Measurements from ENCODE around the gene SDK2.

The SDK2 gene

DNA sequence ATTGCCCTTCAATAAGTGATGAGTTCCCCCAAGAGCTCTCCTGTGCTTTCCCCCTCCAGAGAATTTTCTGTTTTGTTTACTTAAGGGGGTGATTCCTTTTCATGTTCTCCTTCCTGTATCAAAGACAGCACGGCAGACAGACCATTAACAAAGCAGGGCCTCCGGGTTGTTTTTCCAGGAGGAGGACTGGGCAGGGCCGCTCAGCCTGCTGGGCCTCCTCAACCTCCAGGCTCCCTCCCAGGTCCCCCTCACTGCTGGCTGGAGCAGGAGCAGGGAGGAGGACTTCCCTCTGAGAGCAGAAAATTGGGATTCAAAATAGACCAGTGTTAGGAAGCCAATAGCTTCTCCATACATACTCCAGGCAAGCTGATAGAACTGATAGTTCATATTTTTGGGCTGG is 20.4 kb downstream of the SDK2 start:
- in situ Hi-C loops (cut with MboI; ENCODE audit: low sequenced_read_pairs, unreplicated experiment): no loop called here
- no peak for DNase-seq (ENCODE audit: low spot score)
- TF ChIP-seq, protein P1, sequence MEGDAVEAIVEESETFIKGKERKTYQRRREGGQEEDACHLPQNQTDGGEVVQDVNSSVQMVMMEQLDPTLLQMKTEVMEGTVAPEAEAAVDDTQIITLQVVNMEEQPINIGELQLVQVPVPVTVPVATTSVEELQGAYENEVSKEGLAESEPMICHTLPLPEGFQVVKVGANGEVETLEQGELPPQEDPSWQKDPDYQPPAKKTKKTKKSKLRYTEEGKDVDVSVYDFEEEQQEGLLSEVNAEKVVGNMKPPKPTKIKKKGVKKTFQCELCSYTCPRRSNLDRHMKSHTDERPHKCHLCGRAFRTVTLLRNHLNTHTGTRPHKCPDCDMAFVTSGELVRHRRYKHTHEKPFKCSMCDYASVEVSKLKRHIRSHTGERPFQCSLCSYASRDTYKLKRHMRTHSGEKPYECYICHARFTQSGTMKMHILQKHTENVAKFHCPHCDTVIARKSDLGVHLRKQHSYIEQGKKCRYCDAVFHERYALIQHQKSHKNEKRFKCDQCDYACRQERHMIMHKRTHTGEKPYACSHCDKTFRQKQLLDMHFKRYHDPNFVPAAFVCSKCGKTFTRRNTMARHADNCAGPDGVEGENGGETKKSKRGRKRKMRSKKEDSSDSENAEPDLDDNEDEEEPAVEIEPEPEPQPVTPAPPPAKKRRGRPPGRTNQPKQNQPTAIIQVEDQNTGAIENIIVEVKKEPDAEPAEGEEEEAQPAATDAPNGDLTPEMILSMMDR (IDR thresholded peaks at IDR 0.05; ENCODE audit: borderline replicate concordance, control extremely low read depth, extremely low read depth, insufficient read depth, missing control alignments): no peak

DNA sequence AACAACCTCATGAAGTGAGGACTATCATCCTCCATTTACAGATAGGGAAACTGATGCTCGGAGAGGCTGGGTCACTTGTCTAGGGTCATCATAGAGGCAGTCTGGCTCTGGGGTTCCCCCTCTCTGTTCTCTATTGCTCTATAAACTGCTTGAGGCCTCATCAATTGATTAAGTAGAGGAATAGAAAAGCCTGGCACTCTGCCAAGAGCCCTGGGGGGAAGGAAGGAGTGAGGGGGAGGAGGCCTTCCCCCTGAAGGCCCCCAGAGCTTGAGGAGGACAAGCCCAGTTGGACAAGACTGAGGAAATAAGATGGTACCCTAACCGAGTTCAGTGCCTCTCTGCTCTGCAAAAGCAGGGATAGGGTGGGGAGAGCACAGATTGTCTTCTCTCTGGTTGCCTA is 21.0 kb downstream of the SDK2 start:
- in situ Hi-C loops (cut with MboI; ENCODE audit: low sequenced_read_pairs, unreplicated experiment): no loop called here
- TF ChIP-seq, protein P1 (IDR thresholded peaks at IDR 0.05; ENCODE audit: borderline replicate concordance, control extremely low read depth, extremely low read depth, insufficient read depth, missing control alignments): no peak
- no peak for DNase-seq (ENCODE audit: low spot score)

DNA sequence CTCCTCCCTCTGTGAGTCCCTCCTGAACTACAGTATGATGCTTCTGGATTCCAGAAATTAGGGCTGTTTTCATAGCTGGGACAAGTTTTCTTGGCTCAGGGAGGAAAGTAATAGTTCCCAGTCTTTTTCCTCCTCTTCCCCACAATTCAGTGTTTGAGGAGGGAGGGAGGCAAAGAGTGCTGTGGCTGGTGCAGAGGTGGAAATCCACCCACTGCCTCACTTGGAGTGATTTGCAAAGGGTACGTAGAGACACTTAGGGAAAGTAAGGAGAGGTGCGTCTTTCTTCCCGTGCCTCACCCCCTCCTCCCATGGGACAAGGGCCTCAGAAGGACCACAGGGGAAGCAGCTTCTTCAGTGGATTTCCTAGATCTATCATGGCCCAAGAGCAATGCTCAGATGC is 21.9 kb downstream of the SDK2 start:
- TF ChIP-seq, protein P1 (IDR thresholded peaks at IDR 0.05; ENCODE audit: borderline replicate concordance, control extremely low read depth, extremely low read depth, insufficient read depth, missing control alignments): no peak
- no peak for DNase-seq (ENCODE audit: low spot score)
- in situ Hi-C loops (cut with MboI; ENCODE audit: low sequenced_read_pairs, unreplicated experiment): no loop called here

DNA sequence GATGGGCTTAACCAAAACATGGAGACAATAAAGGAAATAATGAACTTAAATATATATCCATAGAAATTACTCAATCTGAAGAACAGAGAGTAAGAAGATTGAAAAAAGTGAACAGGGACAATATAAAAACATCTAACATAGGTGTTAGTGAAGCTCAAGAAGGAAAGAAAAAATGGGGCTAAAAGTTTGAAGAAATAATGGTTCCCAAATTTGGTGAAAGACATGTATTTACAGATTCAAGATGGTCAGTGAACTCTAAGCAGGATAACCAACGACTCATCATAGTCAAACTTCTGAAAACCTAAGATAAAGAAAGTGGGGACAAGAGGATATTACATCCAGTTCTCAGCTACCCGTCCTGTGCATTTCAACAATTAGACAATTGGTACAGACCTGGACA is 22.6 kb downstream of the SDK2 start:
- in situ Hi-C loops (cut with MboI; ENCODE audit: low sequenced_read_pairs, unreplicated experiment): no loop called here
- no peak for DNase-seq (ENCODE audit: low spot score)
- TF ChIP-seq, protein P1 (IDR thresholded peaks at IDR 0.05; ENCODE audit: borderline replicate concordance, control extremely low read depth, extremely low read depth, insufficient read depth, missing control alignments): no peak

DNA sequence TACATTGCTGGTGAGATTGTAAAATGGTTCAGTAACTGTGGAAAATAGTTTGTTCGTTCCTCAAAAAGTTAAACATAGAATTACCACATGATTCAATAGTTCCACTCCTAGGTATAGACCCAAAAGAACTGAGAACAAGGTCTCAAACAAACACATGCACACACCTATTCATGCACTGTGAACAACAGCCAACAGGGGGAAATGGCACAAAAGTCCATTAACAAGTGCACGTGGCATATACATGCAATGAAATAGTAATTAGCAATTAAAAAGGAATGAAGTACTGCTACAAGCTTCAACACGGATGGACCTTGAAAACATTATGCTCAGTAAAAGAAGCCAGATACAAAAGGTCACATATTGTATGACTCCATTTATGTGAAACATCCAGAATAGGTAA is 23.8 kb downstream of the SDK2 start:
- TF ChIP-seq, protein P1 (IDR thresholded peaks at IDR 0.05; ENCODE audit: borderline replicate concordance, control extremely low read depth, extremely low read depth, insufficient read depth, missing control alignments): no peak
- DNase-seq (ENCODE audit: low spot score): no peak
- in situ Hi-C loops (cut with MboI; ENCODE audit: low sequenced_read_pairs, unreplicated experiment): no loop called here

DNA sequence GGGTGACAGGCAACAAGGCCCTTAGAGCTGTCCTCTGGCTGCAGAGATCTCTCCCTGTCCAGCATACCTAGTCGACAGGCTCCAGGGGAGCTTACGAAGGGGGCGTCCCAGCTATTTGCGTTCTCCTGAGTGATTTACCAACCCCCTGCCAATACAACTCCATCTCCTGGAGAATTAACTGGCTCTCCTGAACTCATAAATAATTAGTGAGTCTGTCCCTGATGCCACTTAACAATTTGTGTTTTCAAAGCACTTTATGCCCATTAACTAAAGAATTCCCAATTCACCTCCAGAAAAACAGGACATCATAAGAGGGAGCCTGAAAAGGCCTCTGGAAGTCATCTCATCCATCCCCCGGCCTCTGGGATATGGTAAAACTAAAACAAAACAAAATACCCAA is 26.7 kb downstream of the SDK2 start:
- no peak for DNase-seq (ENCODE audit: low spot score)
- TF ChIP-seq, protein P1 (IDR thresholded peaks at IDR 0.05; ENCODE audit: borderline replicate concordance, control extremely low read depth, extremely low read depth, insufficient read depth, missing control alignments): no peak
- in situ Hi-C loops (cut with MboI; ENCODE audit: low sequenced_read_pairs, unreplicated experiment): no loop called here

DNA sequence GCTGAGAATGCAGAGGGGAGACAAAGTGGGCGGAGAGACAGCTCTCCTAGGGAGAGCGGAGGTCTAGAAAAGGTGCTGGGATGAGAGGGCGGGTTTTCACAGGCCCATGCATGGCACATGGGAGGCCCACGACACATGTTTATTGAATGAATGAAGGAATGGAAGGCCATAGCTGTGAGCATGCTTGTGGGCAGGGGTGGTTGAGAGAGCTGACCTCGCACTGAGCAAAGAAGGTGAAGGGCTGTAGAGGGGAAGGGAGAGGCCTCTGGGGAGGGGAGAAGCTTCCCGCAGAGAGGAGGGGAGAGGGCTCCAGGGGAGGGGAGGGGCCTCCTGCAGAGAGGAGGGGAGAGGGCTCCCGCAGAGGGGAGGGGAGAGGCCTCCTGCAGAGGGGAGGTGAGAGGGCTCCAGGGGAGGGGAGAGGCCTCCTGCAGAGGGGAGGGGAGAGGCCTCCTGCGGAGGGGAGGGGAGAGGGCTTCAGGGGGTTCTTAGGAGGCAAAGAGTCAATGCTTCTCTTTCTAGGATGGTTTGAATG is 27.3 kb downstream of the SDK2 start:
- TF ChIP-seq, protein P1 (IDR thresholded peaks at IDR 0.05; ENCODE audit: borderline replicate concordance, control extremely low read depth, extremely low read depth, insufficient read depth, missing control alignments): no peak
- DNase-seq (ENCODE audit: low spot score): no peak
- in situ Hi-C loops (cut with MboI; ENCODE audit: low sequenced_read_pairs, unreplicated experiment): no loop called here
